EH (cell line): ENCODE results near the gene MS4A5.

Source experiments
- DNase-seq: peaks from one replicate; pipeline ENCODE4 v3.0.0-alpha.2; 2015; ENCODE audit warnings: low read depth

The MS4A5 gene

DNA sequence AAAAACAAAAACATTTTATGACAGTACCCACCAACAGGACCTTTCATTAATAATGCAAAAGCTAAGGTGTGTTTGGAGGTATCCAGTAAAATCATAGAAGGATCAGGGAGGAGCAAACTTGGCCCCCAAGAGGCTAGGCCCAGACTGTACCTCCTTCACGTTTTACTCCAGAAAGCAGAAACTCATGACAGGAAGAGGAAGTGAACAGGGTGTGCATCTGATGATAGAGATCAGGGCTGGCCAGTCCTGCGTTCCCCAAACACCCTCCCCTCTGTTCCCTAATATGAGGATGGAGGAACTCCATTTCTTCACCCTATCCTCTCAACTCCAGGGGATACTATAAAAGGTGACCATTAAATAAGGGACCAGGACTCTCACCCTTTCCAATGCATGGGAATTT, 53.0 kb downstream of the MS4A5 start:
- no peak for DNase-seq

DNA sequence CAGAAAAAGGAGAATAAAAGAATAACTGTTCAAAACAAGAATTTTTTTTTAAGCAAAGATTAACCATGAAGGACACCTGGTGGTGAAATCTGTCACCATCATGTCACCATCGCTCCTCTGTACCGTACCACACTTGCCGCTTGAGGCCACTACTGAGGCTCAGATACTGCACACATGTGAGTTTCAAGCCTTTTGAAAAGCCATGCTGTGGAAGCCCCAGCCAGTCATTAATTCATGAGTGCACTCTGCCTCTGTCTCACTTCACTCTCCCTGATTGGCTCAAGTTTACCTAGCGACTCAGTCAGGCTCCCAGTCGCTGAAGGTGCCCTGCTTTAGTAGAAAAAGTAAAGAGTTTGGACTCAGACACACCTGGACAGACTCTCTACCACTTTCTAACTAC, 56.6 kb downstream of the MS4A5 start:
- no peak for DNase-seq

GRCh38 chr11:60492488-60493009, 63.2 kb downstream of the MS4A5 start, which contains the start of gene MS4A12:
TSS of gene MS4A12 (plus strand) at chr11:60492778. CDS start at chr11:60497319, 4,541 bp downstream.
- no peak for DNase-seq

GRCh38 chr11:60493454-60493853, 64.1 kb downstream of the MS4A5 start:
- DNase-seq = no peak
